Measurements from ENCODE around the gene FOXL2. TPM values are rescaled to one million over a fixed set of nuclear protein-coding genes. Genes with fewer than 3 reads are reported as not detected.

FOXL2 gene
- total and polyA plus RNA-seq, 2 of the 13 experiments (the other 11 are each of a cell fraction or from before 2014, with no cell fraction given): not detected

GRCh38 chr3:138949002-138949418 is 2.1 kb upstream of the FOXL2 start:
- H2AFZ ChIP-seq (ENCODE audit: low read length): no peak overlapping the region
- intact Hi-C loops (cut with micrococcal nuclease; ENCODE audit: unreplicated experiment) (no loop called here), in situ Hi-C loops (cut with HindIII; ENCODE audit: extremely low pct_ligation_motif_present, low pct_unique_long_range_greater_than_20kb) (no loop called here)
- no peak overlapping the region for H3K27ac ChIP-seq (ENCODE audit: extremely low read length, insufficient read depth, low read length)
- peaks cover 15% of the 10 kb centered on the region for H3K4me1 ChIP-seq (ENCODE audit: insufficient read depth, low read length)
- no peaks in the 10 kb centered on the region for H3K9me3 ChIP-seq (ENCODE audit: low read length)
- no peaks in the 10 kb centered on the region for H3K79me2 ChIP-seq (ENCODE audit: insufficient read depth, low read length)
- BruUV-seq (replicated peaks): no TSS peak
- H3K9ac ChIP-seq (ENCODE audit: insufficient read depth, low read depth, low read length): no peak overlapping the region
- H3K36me3 ChIP-seq (replicated peaks in 1 of 2; ENCODE audit: control insufficient read depth in 1 of 2, insufficient read depth in 2 of 2, low read length in 2 of 2): no peaks in the 10 kb centered on the region
- FAIRE-seq: no peak
- ChIA-PET CTCF (ENCODE audit: low intra/inter-chr PET ratio, low total read pairs) (no interaction called here), POLR2A (no interaction called here)
- H3K4me3 ChIP-seq (replicated peaks in 1 of 3; ENCODE audit: insufficient read depth in 1 of 3, low read depth in 2 of 3, low read length in 3 of 3): no peak overlapping the region
- 33% methylated on average over 5 of the region's 5 CpGs for WGBS (ENCODE audit: low lambda C conversion rate)
- H3K4me2 ChIP-seq (ENCODE audit: low read depth, low read length): no peak overlapping the region
- DNase-seq (ENCODE audit: low spot score): no peak
- no peak for ATAC-seq
- H4K20me1 ChIP-seq (ENCODE audit: insufficient read depth, low read length): no peaks in the 10 kb centered on the region
- H3K27me3 ChIP-seq (ENCODE audit: control insufficient read depth in 1 of 2, insufficient read depth in 2 of 2, low read length in 2 of 2): peaks cover 33 to 77% of the 10 kb centered on the region in 2 experiments
- TF ChIP-seq ZNF777 (CRISPR knock-in tag; IDR thresholded peaks at IDR 0.05) (no peak), MAX (IDR thresholded peaks at IDR 0.05) (no peak), KMT2B (CRISPR knock-in tag; IDR thresholded peaks at IDR 0.05) (no peak), CBFB (CRISPR knock-in tag; IDR thresholded peaks at IDR 0.05) (no peak), RFX1 (IDR thresholded peaks at IDR 0.05) (no peak), MAFF (IDR thresholded peaks at IDR 0.05; ENCODE audit: low read depth, low read length) (no peak), TCF7 (IDR thresholded peaks at IDR 0.05; ENCODE audit: low read depth) (no peak), NFRKB (IDR thresholded peaks at IDR 0.05) (no peak), ZNF501 (CRISPR knock-in tag; IDR thresholded peaks at IDR 0.05) (no peak), ZBTB40 (IDR thresholded peaks at IDR 0.05) (no peak), ZBTB40 (CRISPR knock-in tag; IDR thresholded peaks at IDR 0.05) (no peak), ZMYM3 (CRISPR knock-in tag; IDR thresholded peaks at IDR 0.05) (no peak), ZNF224 (CRISPR knock-in tag; IDR thresholded peaks at IDR 0.05) (no peak), ZNF292 (CRISPR knock-in tag; IDR thresholded peaks at IDR 0.05; ENCODE audit: borderline replicate concordance, low read depth) (no peak), ZNF20 (CRISPR knock-in tag; IDR thresholded peaks at IDR 0.05) (no peak), MNT (IDR thresholded peaks at IDR 0.05) (no peak), MIXL1 (CRISPR knock-in tag; IDR thresholded peaks at IDR 0.05) (no peak), ZNF317 (CRISPR knock-in tag; IDR thresholded peaks at IDR 0.05) (no peak)
